Spleen (tissue), 7 donors: Measurements from ENCODE around the gene BCL10.

Experiments
- CTCF ChIP-seq, 11 experiments: fragments of 200-600 bp in 7 of 11; fragments of 450-650 bp in 4 of 11; sonication (generic) in 4 of 11; IDR thresholded peaks in 8 of 11; conservative IDR thresholded peaks in 3 of 11; 1 replicate in 7 of 11; 2 replicates in 4 of 11; pipeline versions ENCODE4 v1.4.0 to v1.8.0; 2016 to 2021; ENCODE audit warnings: antibody characterized with exemption in 11 of 11, inconsistent platforms in 4 of 11, mild to moderate bottlenecking in 1 of 11
- POLR2AphosphoS5 ChIP-seq, 3 donors: sonication (generic); formaldehyde crosslinking; IDR thresholded peaks; one replicate each; pipeline ENCODE4 v1.5.1; 2017; ENCODE audit warnings: antibody characterized with exemption in 3 of 3
- donor health status: DM: no; HTN: no; CAD: no; lungs with moderate emphysema.
- donor health status: DM: no; HTN: no; CAD: no.
- donor health status: DM: no; HTN: no; CAD: no.

GRCh38 chr1:85259118-85259911 is 17.1 kb downstream of the BCL10 start, which contains the start of gene C1orf52:
- TF ChIP-seq POLR2AphosphoS5 (IDR thresholded peaks at IDR 0.05) (peak; percentile 93 to 96 (median 95)), CTCF (IDR thresholded peaks at IDR 0.05 in 8 of 11, conservative IDR thresholded peaks at IDR 0.05 in 3 of 11) (peak; percentile 97 to 100 (median 98))
